PC-3 (cell line): ENCODE measurements around the gene SETD1A. TPM values are rescaled to one million over a fixed set of nuclear protein-coding genes. Genes with fewer than 3 reads are reported as not detected.

ENCODE experiments used
- ATAC-seq: fragments of 200-7000 bp; cut with Tn5 transposase; 2 replicates; pipeline ENCODE4 v1.9.1; 2020; ENCODE audit warnings: mild to moderate bottlenecking, moderate library complexity
- BruUV-seq: library from RNA; stranded (reverse); fragments of 400-500 nt; replicated peaks from 2 replicates; lab custom pipeline; 2021; lab: Mats Ljungman, UMichigan
- CTCF ChIA-PET: fragments of 300-600 bp; sonication (Branson Sonifier 250); formaldehyde crosslinking; loops from one replicate; lab custom pipeline; 2022; ENCODE audit warnings: antibody characterized with exemption; lab: Charles Lee
- POLR2A ChIA-PET: fragments of 300-600 bp; sonication (Branson Sonifier 250); formaldehyde crosslinking; loops from one replicate; lab custom pipeline; 2022; ENCODE audit warnings: antibody characterized with exemption; ENCODE audit not compliant: unreplicated experiment; lab: Charles Lee
- DNase-seq: peaks from one replicate; pipeline ENCODE4 v3.0.0-alpha.2; 2015
- H2AFZ ChIP-seq: fragments of 300-600 bp; sonication (generic); 2 replicates; pipeline ENCODE4 v1.6.0; 2016; ENCODE audit warnings: antibody characterized with exemption, low read length
- H3F3A ChIP-seq: fragments of 300-600 bp; sonication (generic); one replicate; pipeline ENCODE4 v1.6.0; 2017; ENCODE audit warnings: antibody characterized with exemption, low read length, control low read depth, mild to moderate bottlenecking; ENCODE audit not compliant: unreplicated experiment
- H3K27ac ChIP-seq: fragments of 300-600 bp; sonication (generic); 2 replicates; pipeline ENCODE4 v1.5.1; 2016; ENCODE audit warnings: mild to moderate bottlenecking, low read length
- H3K27me3 ChIP-seq: fragments of 300-600 bp; sonication (generic); 2 replicates; pipeline ENCODE4 v1.6.1; 2016; ENCODE audit warnings: low read length, mixed read lengths
- H3K36me3 ChIP-seq: fragments of 300-600 bp; sonication (generic); 2 replicates; pipeline ENCODE4 v1.6.1; 2016; ENCODE audit warnings: low read depth, mixed run types, low read length, mixed read lengths
- H3K4me1 ChIP-seq: fragments of 300-600 bp; sonication (generic); 2 replicates; pipeline ENCODE4 v1.5.1; 2016; ENCODE audit warnings: low read length; ENCODE audit not compliant: insufficient read depth
- H3K4me2 ChIP-seq: fragments of 300-600 bp; sonication (generic); 2 replicates; pipeline ENCODE4 v1.6.0; 2016; ENCODE audit warnings: low read length
- H3K4me3 ChIP-seq: fragments of 300-600 bp; sonication (generic); 2 replicates; pipeline ENCODE4 v1.5.1; 2016; ENCODE audit warnings: mild to moderate bottlenecking, low read length, mixed read lengths
- H3K79me2 ChIP-seq: fragments of 300-600 bp; sonication (generic); 2 replicates; pipeline ENCODE4 v1.6.1; 2017; ENCODE audit warnings: low read length, mixed read lengths
- H3K9ac ChIP-seq: fragments of 300-600 bp; sonication (generic); 2 replicates; pipeline ENCODE4 v1.6.0; 2016; ENCODE audit warnings: mild to moderate bottlenecking, low read length
- H3K9me2 ChIP-seq: fragments of 300-600 bp; sonication (generic); replicated peaks from 2 replicates; pipeline ENCODE4 v1.6.1; 2016; ENCODE audit warnings: mixed run types, low read length, mixed read lengths
- H3K9me3 ChIP-seq: fragments of 300-600 bp; sonication (generic); 2 replicates; pipeline ENCODE4 v1.6.1; 2016; ENCODE audit warnings: low read length, mixed read lengths
- H4K20me1 ChIP-seq: fragments of 300-600 bp; sonication (generic); 2 replicates; pipeline ENCODE4 v1.6.1; 2016; ENCODE audit warnings: low read length, mixed read lengths
- CTCF ChIP-seq: fragments of 300-600 bp; sonication (generic); conservative IDR thresholded peaks from 2 replicates; pipeline ENCODE4 v1.5.1; 2017; ENCODE audit warnings: antibody characterized with exemption, low read depth, mild to moderate bottlenecking, low read length
- EZH2 ChIP-seq: fragments of 300-600 bp; sonication (generic); IDR thresholded peaks from one replicate; pipeline ENCODE4 v1.6.1; 2017; ENCODE audit warnings: antibody characterized with exemption, mild to moderate bottlenecking, low read length; ENCODE audit not compliant: unreplicated experiment
- EZH2phosphoT487 ChIP-seq: fragments of 300-600 bp; sonication (generic); IDR thresholded peaks from 2 replicates; pipeline ENCODE4 v1.6.1; 2018; ENCODE audit warnings: mild to moderate bottlenecking, antibody characterized with exemption, low read length, borderline replicate concordance
- intact Hi-C: fragments of 100-400 bp; cut with micrococcal nuclease; formaldehyde crosslinking; loops from 2 replicates; pipeline ENCODE4 v1.9.0; 2023
- total RNA-seq: library from RNA; depleted of rRNA; stranded (reverse); fragments of >200 nt; gene quantifications from 2 replicates; pipeline ENCODE4 v1.2.3, GENCODE V29; 2014

Gene SETD1A
- total RNA-seq, 1 experiment from 2014 or later, result 7.9 TPM

- peak overlapping the region; percentile 85 for H3K4me3 ChIP-seq
- peak overlapping the region; percentile 82 for H3K27ac ChIP-seq
- intact Hi-C loops, result no loop called here
- H3K36me3 ChIP-seq, result peaks cover 23% of the 10 kb centered on the region
- BruUV-seq, result TSS peak; percentile 79
- H3K4me1 ChIP-seq, result peaks cover 6% of the 10 kb centered on the region
- H3K9me3 ChIP-seq, result no peaks in the 10 kb centered on the region
- H3K9ac ChIP-seq, result peak overlapping the region; percentile 97
- H3K79me2 ChIP-seq, result peaks cover 21% of the 10 kb centered on the region
- no peak; the same call in 1 of the 2 replicates for TF ChIP-seq CTCF
- no peak for TF ChIP-seq EZH2
- no peak for TF ChIP-seq EZH2phosphoT487
- ATAC-seq (peak; percentile 74), DNase-seq (peak; percentile 80)
- H4K20me1 ChIP-seq, result no peaks in the 10 kb centered on the region
- POLR2A ChIA-PET, result no interaction called here
- no peaks in the 10 kb centered on the region for H3K27me3 ChIP-seq
- peak overlapping the region; percentile 99 for H2AFZ ChIP-seq
- CTCF ChIA-PET, result no interaction called here
- peak overlapping the region; percentile 96 for H3K4me2 ChIP-seq
- no peaks in the 10 kb centered on the region for H3F3A ChIP-seq
- no peaks in the 10 kb centered on the region for H3K9me2 ChIP-seq
Measured at GRCh38 chr16:30956601-30957455, 726 bp upstream of the SETD1A start.

- ChIA-PET POLR2A (no interaction called here), CTCF (no interaction called here)
- peak; percentile 29 for DNase-seq
Measured at GRCh38 chr16:30958175-30959079, 873 bp downstream of the SETD1A start.

More at GRCh38 chr16:30958175-30959079, 873 bp downstream of the SETD1A start:
- H3K27ac ChIP-seq, result no peak overlapping the region
- ATAC-seq, result peak; percentile 37
- peak overlapping the region; percentile 82 for H3K4me2 ChIP-seq
- no TSS peak for BruUV-seq
- TF ChIP-seq CTCF (no peak), EZH2 (no peak), EZH2phosphoT487 (no peak)
- no peaks in the 10 kb centered on the region for H3K27me3 ChIP-seq
- peaks cover 21% of the 10 kb centered on the region for H3K79me2 ChIP-seq
- peaks cover 27% of the 10 kb centered on the region for H3K36me3 ChIP-seq
- peak overlapping the region; percentile 97 for H3K9ac ChIP-seq
- H3K9me3 ChIP-seq, result no peaks in the 10 kb centered on the region
- no peaks in the 10 kb centered on the region for H3F3A ChIP-seq
- no peaks in the 10 kb centered on the region for H3K9me2 ChIP-seq
- intact Hi-C loops, result no loop called here
- peak overlapping the region; percentile 85 for H3K4me3 ChIP-seq
- peaks cover 6% of the 10 kb centered on the region for H3K4me1 ChIP-seq
- H2AFZ ChIP-seq, result no peak overlapping the region
- no peaks in the 10 kb centered on the region for H4K20me1 ChIP-seq
